Neural progenitor cell (in vitro differentiated cells): ENCODE measurements around the gene MEX3D. TPM values are rescaled to one million over a fixed set of nuclear protein-coding genes. Genes with fewer than 3 reads are reported as not detected.

ENCODE experiments used
- DNase-seq: peaks from one replicate; pipeline ENCODE4 v3.0.0-alpha.2; 2016; ENCODE audit warnings: low spot score
- H2AFZ ChIP-seq: fragments of 200-600 bp; sonication (generic); replicated peaks from 2 replicates; pipeline ENCODE4 v1.6.1; 2016; ENCODE audit warnings: antibody characterized with exemption
- H3F3A ChIP-seq: fragments of 200-600 bp; sonication (generic); 2 replicates; pipeline ENCODE4 v1.6.1; 2016; ENCODE audit warnings: antibody characterized with exemption, low read depth
- H3K27ac ChIP-seq: fragments of 200-600 bp; sonication (generic); 2 replicates; pipeline ENCODE4 v1.5.1; 2016; ENCODE audit warnings: mild to moderate bottlenecking
- H3K27me3 ChIP-seq: fragments of 200-600 bp; sonication (generic); 2 replicates; pipeline ENCODE4 v1.6.1; 2016; ENCODE audit warnings: mild to moderate bottlenecking, moderate library complexity
- H3K36me3 ChIP-seq: fragments of 200-600 bp; sonication (generic); 2 replicates; pipeline ENCODE4 v1.5.1; 2016
- H3K4me1 ChIP-seq: fragments of 200-600 bp; sonication (generic); 2 replicates; pipeline ENCODE4 v1.6.1; 2016; ENCODE audit warnings: mixed run types
- H3K4me2 ChIP-seq: fragments of 200-600 bp; sonication (generic); 2 replicates; pipeline ENCODE4 v1.6.1; 2016
- H3K4me3 ChIP-seq: fragments of 200-600 bp; sonication (generic); 2 replicates; pipeline ENCODE4 v1.5.1; 2016
- H3K79me2 ChIP-seq: fragments of 200-600 bp; sonication (generic); 2 replicates; pipeline ENCODE4 v1.6.1; 2016; ENCODE audit warnings: low read depth
- H3K9ac ChIP-seq: fragments of 200-600 bp; sonication (generic); 2 replicates; pipeline ENCODE4 v1.6.1; 2016
- H3K9me3 ChIP-seq: fragments of 200-600 bp; sonication (generic); 2 replicates; pipeline ENCODE4 v1.5.1; 2016; ENCODE audit warnings: low read depth
- H4K20me1 ChIP-seq: fragments of 200-600 bp; sonication (generic); 2 replicates; pipeline ENCODE4 v1.6.1; 2016; ENCODE audit warnings: low read depth
- H3K27ac Mint-ChIP-seq: 3 replicates; pipeline ENCODE4 v1.8.0; 2021; ENCODE audit warnings: mixed read lengths
- H3K27me3 Mint-ChIP-seq: 2 replicates; pipeline ENCODE4 v1.8.0; 2022; ENCODE audit warnings: low read depth, mild to moderate bottlenecking, inconsistent platforms, moderate library complexity, mixed read lengths; ENCODE audit not compliant: insufficient read depth
- H3K36me3 Mint-ChIP-seq: 3 replicates; pipeline ENCODE4 v1.8.0; 2021; ENCODE audit warnings: mixed read lengths
- H3K4me1 Mint-ChIP-seq: 3 replicates; pipeline ENCODE4 v1.8.0; 2021; ENCODE audit warnings: mixed read lengths
- H3K4me3 Mint-ChIP-seq: 3 replicates; pipeline ENCODE4 v1.8.0; 2021; ENCODE audit warnings: mild to moderate bottlenecking, moderate library complexity, mixed read lengths
- H3K9me3 Mint-ChIP-seq: 3 replicates; pipeline ENCODE4 v1.8.0; 2020; ENCODE audit warnings: mixed read lengths
- CTCF ChIP-seq: fragments of 200-600 bp; sonication (generic); IDR thresholded peaks from 2 replicates; pipeline ENCODE4 v1.5.1; 2017; ENCODE audit warnings: antibody characterized with exemption, mild to moderate bottlenecking
- EZH2 ChIP-seq: fragments of 200-600 bp; sonication (generic); IDR thresholded peaks from 2 replicates; pipeline ENCODE4 v1.6.1; 2017; ENCODE audit warnings: antibody characterized with exemption, mild to moderate bottlenecking, moderate library complexity
- EZH2phosphoT487 ChIP-seq: fragments of 200-600 bp; sonication (generic); IDR thresholded peaks from 2 replicates; pipeline ENCODE4 v1.6.1; 2017; ENCODE audit warnings: antibody characterized with exemption
- total RNA-seq: library from RNA; depleted of rRNA; stranded (reverse); fragments of >200 nt; gene quantifications from 2 replicates; pipeline ENCODE4 v1.2.3, GENCODE V29; 2015; ENCODE audit warnings: low replicate concordance

The MEX3D gene
- total RNA-seq, 1 donor from 2014 or later: 15.9 TPM

GRCh38 chr19:1516395-1516753, 51.8 kb downstream of the MEX3D start:
- no peak for DNase-seq
- H3K9ac ChIP-seq: no peak overlapping the region
- H3K4me1 Mint-ChIP-seq: no peaks in the 10 kb centered on the region
- H3K27me3 ChIP-seq: peaks cover 92% of the 10 kb centered on the region
- peaks cover 10% of the 10 kb centered on the region for H3F3A ChIP-seq
- H3K36me3 ChIP-seq: no peaks in the 10 kb centered on the region
- no peak overlapping the region for H3K27ac ChIP-seq
- H3K4me2 ChIP-seq: no peak overlapping the region
- H3K27ac Mint-ChIP-seq: no peak overlapping the region
- TF ChIP-seq EZH2phosphoT487 (no peak), CTCF (no peak), EZH2 (no peak)
- no peaks in the 10 kb centered on the region for H3K79me2 ChIP-seq
- H3K9me3 ChIP-seq: no peaks in the 10 kb centered on the region
- H3K4me1 ChIP-seq: no peaks in the 10 kb centered on the region
- no peaks in the 10 kb centered on the region for H3K36me3 Mint-ChIP-seq
- no peaks in the 10 kb centered on the region for H3K9me3 Mint-ChIP-seq
- peaks cover 25% of the 10 kb centered on the region for H3K27me3 Mint-ChIP-seq
- no peak overlapping the region for H2AFZ ChIP-seq
- no peak overlapping the region for H3K4me3 ChIP-seq
- no peak overlapping the region for H3K4me3 Mint-ChIP-seq
- peaks cover 3% of the 10 kb centered on the region for H4K20me1 ChIP-seq

- Mint-ChIP-seq H3K9me3 (no peaks in the 10 kb centered on the region), H3K36me3 (no peaks in the 10 kb centered on the region), H3K4me3 (no peak overlapping the region), H3K27me3 (peaks cover 30% of the 10 kb centered on the region), H3K27ac (no peak overlapping the region), H3K4me1 (peaks cover under 1% of the 10 kb centered on the region)
- Histone ChIP-seq H3K27me3 (peaks cover 94% of the 10 kb centered on the region), H4K20me1 (peaks cover 3% of the 10 kb centered on the region), H3K4me2 (no peak overlapping the region), H3K9ac (no peak overlapping the region), H3K27ac (no peak overlapping the region), H2AFZ (no peak overlapping the region), H3F3A (peaks cover 16% of the 10 kb centered on the region), H3K36me3 (no peaks in the 10 kb centered on the region), H3K4me1 (peaks cover 7% of the 10 kb centered on the region), H3K4me3 (no peak overlapping the region), H3K9me3 (no peaks in the 10 kb centered on the region), H3K79me2 (no peaks in the 10 kb centered on the region)
- TF ChIP-seq EZH2phosphoT487 (no peak), EZH2 (no peak), CTCF (no peak)
- no peak for DNase-seq
Observed at GRCh38 chr19:1514986-1515721, 53.0 kb downstream of the MEX3D start.

- DNase-seq: no peak
- Histone ChIP-seq H3K27ac (no peak overlapping the region), H3K79me2 (no peaks in the 10 kb centered on the region), H3K9me3 (no peaks in the 10 kb centered on the region), H4K20me1 (peaks cover 3% of the 10 kb centered on the region), H3K4me2 (no peak overlapping the region), H3K4me3 (no peak overlapping the region), H3F3A (peaks cover 24% of the 10 kb centered on the region), H3K4me1 (peaks cover 13% of the 10 kb centered on the region), H3K9ac (no peak overlapping the region), H3K27me3 (peaks cover 93% of the 10 kb centered on the region), H2AFZ (no peak overlapping the region), H3K36me3 (no peaks in the 10 kb centered on the region)
- Mint-ChIP-seq H3K9me3 (no peaks in the 10 kb centered on the region), H3K4me3 (no peak overlapping the region), H3K4me1 (peaks cover 7% of the 10 kb centered on the region), H3K27ac (no peak overlapping the region), H3K27me3 (peaks cover 35% of the 10 kb centered on the region), H3K36me3 (no peaks in the 10 kb centered on the region)
- no peak for TF ChIP-seq EZH2
Observed at GRCh38 chr19:1514295-1514661, 53.8 kb downstream of the MEX3D start.

- Histone ChIP-seq H3K27me3 (peaks cover 89% of the 10 kb centered on the region), H3K9me3 (no peaks in the 10 kb centered on the region), H3K79me2 (no peaks in the 10 kb centered on the region), H3K9ac (no peak overlapping the region), H3F3A (peaks cover 30% of the 10 kb centered on the region), H4K20me1 (peaks cover 3% of the 10 kb centered on the region), H3K4me2 (peak overlapping the region; percentile 70), H3K27ac (no peak overlapping the region), H3K36me3 (no peaks in the 10 kb centered on the region), H2AFZ (no peak overlapping the region), H3K4me3 (peak overlapping the region; percentile 37), H3K4me1 (peaks cover 13% of the 10 kb centered on the region)
- Mint-ChIP-seq H3K27ac (no peak overlapping the region), H3K9me3 (no peaks in the 10 kb centered on the region), H3K36me3 (no peaks in the 10 kb centered on the region), H3K4me3 (no peak overlapping the region), H3K27me3 (peaks cover 35% of the 10 kb centered on the region), H3K4me1 (peaks cover 9% of the 10 kb centered on the region)
- peak; percentile 57 for DNase-seq
- TF ChIP-seq EZH2 (no peak), EZH2phosphoT487 (peak; percentile 11), CTCF (peak; percentile 61)
Observed at GRCh38 chr19:1513499-1514294, 54.4 kb downstream of the MEX3D start.
